DMS53 treated with DMSO at 0.1 percent for 48 hours (cell line): Measurements from ENCODE around the gene OSBPL10.

Source experiments
- DNase-seq: peaks from one replicate; lab custom pipeline; 2025; ENCODE audit not compliant: unreplicated experiment; lab: John Stamatoyannopoulos, UW

The OSBPL10 gene

GRCh38 chr3:31959951-31960792, 20.9 kb downstream of the OSBPL10 start:
- DNase-seq: no peak

DNA sequence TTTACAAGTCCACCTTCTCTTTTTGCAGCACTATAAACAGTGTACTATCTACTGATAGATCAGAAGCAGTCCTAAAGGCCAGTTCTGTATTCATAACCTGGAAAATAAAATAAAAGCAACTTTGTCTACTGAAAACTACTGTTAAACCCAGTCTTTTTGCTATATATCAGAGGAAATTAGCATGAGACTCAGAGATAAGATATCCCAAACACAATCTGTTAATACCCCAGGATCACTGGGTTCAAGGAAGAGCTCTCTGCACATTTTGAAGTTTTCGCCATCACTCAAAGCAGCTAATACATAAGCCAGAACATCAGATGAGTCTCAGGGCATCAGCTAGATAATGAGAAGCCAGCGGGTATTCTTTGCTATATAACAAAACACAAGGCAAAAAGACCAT, 21.8 kb downstream of the OSBPL10 start:
- DNase-seq: no peak

DNA sequence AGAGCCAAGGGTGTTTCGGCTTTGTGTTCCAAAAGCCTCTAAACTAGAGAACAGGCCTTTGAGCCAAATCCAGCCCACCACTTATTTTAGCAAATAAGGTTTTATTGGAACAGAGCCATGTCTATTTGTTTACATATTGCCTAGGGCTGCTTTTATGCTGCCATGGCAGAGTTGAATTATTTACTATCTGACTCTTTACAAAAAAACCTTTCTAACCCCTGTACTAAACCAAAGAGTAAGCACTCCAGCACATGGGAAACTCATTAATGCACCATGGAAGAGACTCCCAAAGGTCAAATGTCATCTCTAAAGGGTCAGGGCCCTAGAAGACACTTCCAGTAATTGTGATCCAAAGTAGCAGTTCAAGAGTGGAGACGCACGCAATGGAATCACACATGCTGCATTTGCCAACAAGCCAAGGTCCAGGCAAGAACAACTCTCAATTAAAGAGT, 22.3 kb downstream of the OSBPL10 start:
- DNase-seq: no peak

DNA sequence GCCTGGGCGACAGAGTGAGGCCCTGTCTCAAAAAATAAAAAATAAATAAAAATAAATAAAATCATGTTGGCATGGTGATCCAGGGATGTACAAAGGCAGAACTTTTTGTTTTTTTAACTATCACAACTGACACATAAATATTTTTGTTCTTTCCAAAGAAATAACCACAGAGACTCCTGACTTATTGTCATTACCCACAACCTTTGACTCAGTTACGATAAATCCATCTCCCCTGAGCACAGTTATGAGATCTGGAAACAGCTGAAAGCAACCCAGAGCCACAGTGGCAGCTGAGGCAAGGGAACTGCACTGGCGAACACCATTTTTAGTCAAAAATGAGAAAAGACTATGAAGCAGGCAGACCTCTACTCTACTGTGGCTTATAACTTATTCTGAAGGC, 24.0 kb downstream of the OSBPL10 start:
- DNase-seq: no peak

- no peak for DNase-seq
Measured at GRCh38 chr3:31955581-31955980, 25.5 kb downstream of the OSBPL10 start.

- DNase-seq: no peak
Measured at GRCh38 chr3:31953636-31954035, 27.4 kb downstream of the OSBPL10 start.

GRCh38 chr3:31953091-31953490, 28.0 kb downstream of the OSBPL10 start:
- no peak for DNase-seq

DNA sequence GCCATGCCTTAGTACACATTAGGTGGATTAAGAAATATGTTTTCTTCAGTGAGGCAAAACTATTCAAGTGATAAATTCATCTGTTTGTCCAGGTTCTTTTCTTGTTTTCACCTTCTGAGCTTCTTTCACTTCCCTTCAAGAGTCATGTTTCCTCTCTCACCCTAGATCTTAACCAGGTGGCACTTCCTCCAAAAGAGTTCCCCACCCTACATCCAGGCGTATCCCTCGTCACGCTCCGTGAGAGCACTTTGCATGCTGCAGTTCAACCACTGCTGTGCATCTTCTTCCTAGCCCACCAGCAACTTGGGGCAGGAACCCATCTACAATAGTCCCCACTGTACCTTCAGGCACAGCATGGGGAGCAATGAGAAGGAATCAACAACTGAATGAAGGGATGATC, 28.9 kb downstream of the OSBPL10 start:
- no peak for DNase-seq

GRCh38 chr3:31948280-31948679, 32.8 kb downstream of the OSBPL10 start:
- no peak for DNase-seq

DNA sequence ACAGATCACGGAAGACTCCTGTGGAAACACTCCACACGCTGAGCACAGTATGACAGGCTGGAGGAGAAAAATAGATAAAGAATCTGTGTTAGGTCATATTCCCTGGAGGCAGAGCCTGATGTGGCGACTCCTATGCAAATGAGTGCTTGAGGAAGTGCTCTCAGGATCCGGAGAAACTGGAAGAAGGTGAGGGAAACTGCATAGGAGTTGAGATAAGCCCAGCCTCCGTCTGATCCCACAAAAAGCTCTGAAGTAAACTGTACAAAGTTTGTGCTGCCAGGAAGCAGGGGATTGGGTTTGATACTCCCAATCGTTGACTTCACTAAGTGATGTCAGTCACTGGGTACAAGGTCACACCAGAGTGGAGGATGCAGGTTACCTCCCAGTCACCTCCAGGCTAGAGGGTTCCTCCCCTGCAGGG, 33.4 kb downstream of the OSBPL10 start:
- DNase-seq: no peak

- DNase-seq: no peak
Measured at GRCh38 chr3:31947162-31947561, 33.9 kb downstream of the OSBPL10 start.

GRCh38 chr3:31946484-31947081, 34.5 kb downstream of the OSBPL10 start:
- DNase-seq: no peak

DNA sequence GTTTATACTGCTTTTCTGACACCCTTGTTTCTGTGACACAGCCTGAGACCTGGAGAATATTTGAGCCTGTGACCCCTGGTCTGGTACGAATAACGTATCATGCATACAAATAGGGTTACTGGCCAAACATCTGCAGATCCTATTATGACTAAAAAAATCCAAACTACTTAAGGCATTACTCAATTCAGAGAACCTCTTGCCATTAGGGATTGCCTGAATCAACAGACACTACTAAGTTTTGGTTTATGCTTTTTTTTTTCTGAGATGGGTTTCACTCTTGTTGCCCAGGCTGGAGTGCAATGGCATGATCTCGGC, 35.4 kb downstream of the OSBPL10 start:
- DNase-seq: no peak

DNA sequence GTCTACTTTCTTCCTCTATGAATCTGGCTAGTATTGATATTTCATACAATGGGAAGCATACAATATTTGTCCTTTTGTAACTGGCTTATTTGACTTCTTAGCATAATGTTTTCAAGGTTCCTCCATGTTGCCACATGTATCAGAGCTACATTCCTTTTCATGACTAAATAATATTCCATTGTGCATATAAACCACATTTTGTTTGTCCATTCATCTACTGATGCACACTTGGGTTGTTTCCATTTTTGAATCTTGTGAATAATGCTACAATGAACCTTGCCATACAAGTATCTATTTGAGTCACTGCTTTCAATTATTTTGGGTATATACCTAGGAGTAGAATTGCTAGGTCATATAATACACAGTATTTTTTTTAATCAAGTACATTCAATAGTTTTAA, 38.0 kb downstream of the OSBPL10 start:
- no peak for DNase-seq

DNA sequence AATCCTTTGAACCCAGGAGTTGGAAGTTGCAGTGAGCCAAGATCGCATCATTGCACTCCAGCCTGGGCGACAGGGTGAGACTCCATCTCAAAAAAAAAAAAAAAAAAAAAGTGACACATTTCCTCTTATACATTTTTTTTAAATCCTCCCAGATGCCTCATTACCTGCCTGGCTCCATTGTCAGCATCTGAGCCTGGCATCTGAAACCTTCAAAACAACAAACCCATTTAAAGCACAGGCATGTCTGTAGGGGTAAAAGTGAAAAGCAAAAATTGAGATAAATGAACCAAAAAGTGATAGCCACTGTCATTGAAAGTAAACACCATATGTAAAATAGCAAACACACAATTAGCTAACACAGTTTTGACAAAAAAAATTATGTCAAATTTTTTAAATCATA, 38.6 kb downstream of the OSBPL10 start:
- DNase-seq: no peak

GRCh38 chr3:31937225-31937624, 43.8 kb downstream of the OSBPL10 start:
- no peak for DNase-seq

DNA sequence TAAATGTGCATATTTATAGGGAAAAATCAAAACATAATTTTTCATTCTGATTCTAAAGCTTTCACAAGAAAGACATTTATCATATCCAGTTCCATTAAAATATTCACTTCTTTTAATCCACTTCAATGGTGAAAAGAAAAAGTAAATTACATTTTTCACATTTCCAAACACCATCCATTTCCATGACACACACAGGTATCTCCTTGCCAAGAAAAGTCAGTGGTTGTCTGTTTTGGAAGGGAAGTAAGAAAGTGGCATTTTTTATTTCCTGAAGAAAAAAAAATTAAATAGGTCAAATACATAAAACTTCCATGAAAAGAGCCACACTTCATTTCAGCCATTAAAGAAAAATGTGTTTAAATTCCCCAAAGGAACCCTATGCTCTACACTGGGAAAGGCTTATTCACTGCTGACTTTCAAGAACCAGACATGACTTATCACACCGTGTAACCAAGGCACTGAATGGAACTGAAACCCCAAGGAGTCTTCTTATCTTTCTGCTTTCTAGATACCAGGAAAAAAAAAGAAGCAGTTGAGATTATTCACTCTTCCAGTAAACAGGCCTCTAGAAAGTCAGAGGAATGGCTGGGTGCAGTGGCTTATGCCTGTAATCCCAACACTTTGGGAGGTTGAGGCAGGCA, 44.5 kb downstream of the OSBPL10 start:
- no peak for DNase-seq

- DNase-seq: no peak
Measured at GRCh38 chr3:31934866-31935265, 46.2 kb downstream of the OSBPL10 start.

GRCh38 chr3:31934018-31934417, 47.0 kb downstream of the OSBPL10 start:
- no peak for DNase-seq

DNA sequence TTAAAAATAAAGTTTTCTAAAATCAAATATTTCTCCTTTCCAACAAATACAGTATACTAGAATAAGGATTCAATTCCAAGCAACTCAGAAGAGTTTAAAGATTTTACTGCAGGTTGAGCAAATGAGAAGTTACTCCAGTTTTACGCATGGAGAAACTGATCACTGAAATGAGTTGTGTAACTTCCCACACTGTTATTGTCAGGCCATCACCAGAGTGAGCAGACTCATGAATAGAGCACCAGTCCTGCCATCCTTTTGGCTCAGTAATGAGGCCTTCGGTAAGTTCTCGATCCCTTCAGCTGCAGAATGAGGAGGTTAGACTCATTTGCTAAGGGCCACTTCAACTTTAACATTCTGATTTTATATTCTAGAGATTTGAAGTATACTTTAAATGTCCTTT, 48.1 kb downstream of the OSBPL10 start:
- DNase-seq: no peak

GRCh38 chr3:31929826-31930502, 51.1 kb downstream of the OSBPL10 start:
- no peak for DNase-seq

GRCh38 chr3:31927811-31928210, 53.3 kb downstream of the OSBPL10 start:
- no peak for DNase-seq
